Uterus (tissue), 2 donors: Measurements from ENCODE around the gene TRMO.

ENCODE experiments used
- CTCF ChIP-seq, 4 experiments: fragments of 200-600 bp in 2 of 4; fragments of 450-650 bp in 2 of 4; sonication (generic) in 2 of 4; IDR thresholded peaks; one replicate each; pipeline ENCODE4 v1.5.1; 2016 to 2019; ENCODE audit warnings: antibody characterized with exemption in 4 of 4, mild to moderate bottlenecking in 2 of 4, moderate library complexity in 1 of 4
- POLR2A ChIP-seq, 2 donors: fragments of 450-650 bp; IDR thresholded peaks; one replicate each; pipeline ENCODE4 v1.6.1; 2016; ENCODE audit warnings: antibody characterized with exemption in 2 of 2, mild to moderate bottlenecking in 1 of 2, moderate library complexity in 1 of 2

GRCh38 chr9:97868859-97869258 is 53.4 kb downstream of the TRMO start:
- TF ChIP-seq POLR2A (IDR thresholded peaks at IDR 0.05) (no peak), CTCF (IDR thresholded peaks at IDR 0.05) (no peak)
